ENCODE measurements around the gene SNRPD2. TPM values are rescaled to one million over a fixed set of nuclear protein-coding genes. Genes with fewer than 3 reads are reported as not detected.
"Not testable (repeated sequence)": the region's sequence is repeated elsewhere in the genome, so short reads cannot be mapped to it uniquely, and the experiment has no call there.

SNRPD2 gene
- total RNA-seq, 1 experiment from 2014 or later = 631 TPM

DNA sequence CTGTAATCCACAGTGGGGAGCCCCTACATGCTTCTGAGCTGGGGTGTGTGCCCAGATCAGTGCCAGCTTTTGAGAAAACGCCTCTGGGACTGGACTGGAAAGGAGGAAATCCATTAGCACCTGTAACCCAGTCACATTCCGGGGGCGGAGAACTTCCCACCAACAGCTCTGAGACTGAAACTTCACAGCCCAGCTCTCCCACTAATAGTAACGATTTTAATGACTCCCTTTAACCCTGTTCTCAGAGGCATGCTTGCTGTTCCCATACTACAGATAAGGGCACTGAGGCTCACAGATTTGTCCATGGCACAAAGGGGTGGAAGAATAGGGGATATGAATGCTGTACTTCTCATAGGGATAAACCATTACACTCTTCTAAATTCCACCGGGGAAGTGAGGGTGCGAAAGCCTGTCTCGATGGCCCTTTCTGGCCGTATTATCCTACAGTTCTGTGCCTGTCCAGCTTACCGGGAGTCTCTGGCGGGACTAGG is 38.1 kb upstream of the SNRPD2 start:
- peak; percentile 7; the same call in 1 of the 2 replicates for ATAC-seq
- no peaks in the 10 kb centered on the region for H3F3A ChIP-seq (ENCODE audit: low read length, unreplicated experiment)
- H3K27ac ChIP-seq (ENCODE audit: low read length) = no peak overlapping the region
- no peaks in the 10 kb centered on the region for H3K27me3 ChIP-seq (ENCODE audit: low read length)
- peak overlapping the region; percentile 41; the same call in 1 of the 2 replicates for H2AFZ ChIP-seq (ENCODE audit: low read length)
- TSS peak; percentile 43 for BruUV-seq (replicated peaks)
- no peaks in the 10 kb centered on the region for H3K9me2 ChIP-seq (replicated peaks; ENCODE audit: low read length)
- peak overlapping the region; percentile 83 for H3K4me2 ChIP-seq (ENCODE audit: low read length)
- intact Hi-C loops (cut with micrococcal nuclease) = no loop called here
- no peaks in the 10 kb centered on the region for H4K20me1 ChIP-seq (ENCODE audit: low read length)
- peak overlapping the region; percentile 86 for H3K4me3 ChIP-seq (ENCODE audit: low read length)
- no peaks in the 10 kb centered on the region for H3K4me1 ChIP-seq (ENCODE audit: insufficient read depth, low read length)
- ChIA-PET POLR2A (ENCODE audit: unreplicated experiment) (no interaction called here), CTCF (no interaction called here)
- DNase-seq = no peak
- H3K9me3 ChIP-seq (ENCODE audit: low read length) = no peaks in the 10 kb centered on the region
- H3K9ac ChIP-seq (ENCODE audit: low read length) = peak overlapping the region; percentile 87
- TF ChIP-seq EZH2phosphoT487 (IDR thresholded peaks at IDR 0.05; ENCODE audit: borderline replicate concordance, low read length) (no peak), EZH2 (IDR thresholded peaks at IDR 0.05; ENCODE audit: low read length, unreplicated experiment) (no peak)
- TF ChIP-seq, protein P1, sequence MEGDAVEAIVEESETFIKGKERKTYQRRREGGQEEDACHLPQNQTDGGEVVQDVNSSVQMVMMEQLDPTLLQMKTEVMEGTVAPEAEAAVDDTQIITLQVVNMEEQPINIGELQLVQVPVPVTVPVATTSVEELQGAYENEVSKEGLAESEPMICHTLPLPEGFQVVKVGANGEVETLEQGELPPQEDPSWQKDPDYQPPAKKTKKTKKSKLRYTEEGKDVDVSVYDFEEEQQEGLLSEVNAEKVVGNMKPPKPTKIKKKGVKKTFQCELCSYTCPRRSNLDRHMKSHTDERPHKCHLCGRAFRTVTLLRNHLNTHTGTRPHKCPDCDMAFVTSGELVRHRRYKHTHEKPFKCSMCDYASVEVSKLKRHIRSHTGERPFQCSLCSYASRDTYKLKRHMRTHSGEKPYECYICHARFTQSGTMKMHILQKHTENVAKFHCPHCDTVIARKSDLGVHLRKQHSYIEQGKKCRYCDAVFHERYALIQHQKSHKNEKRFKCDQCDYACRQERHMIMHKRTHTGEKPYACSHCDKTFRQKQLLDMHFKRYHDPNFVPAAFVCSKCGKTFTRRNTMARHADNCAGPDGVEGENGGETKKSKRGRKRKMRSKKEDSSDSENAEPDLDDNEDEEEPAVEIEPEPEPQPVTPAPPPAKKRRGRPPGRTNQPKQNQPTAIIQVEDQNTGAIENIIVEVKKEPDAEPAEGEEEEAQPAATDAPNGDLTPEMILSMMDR (conservative IDR thresholded peaks at IDR 0.05; ENCODE audit: low read depth, low read length) = no peak
- peaks cover 59% of the 10 kb centered on the region for H3K79me2 ChIP-seq (ENCODE audit: low read length)
- no peaks in the 10 kb centered on the region for H3K36me3 ChIP-seq (ENCODE audit: low read depth, low read length)

DNA sequence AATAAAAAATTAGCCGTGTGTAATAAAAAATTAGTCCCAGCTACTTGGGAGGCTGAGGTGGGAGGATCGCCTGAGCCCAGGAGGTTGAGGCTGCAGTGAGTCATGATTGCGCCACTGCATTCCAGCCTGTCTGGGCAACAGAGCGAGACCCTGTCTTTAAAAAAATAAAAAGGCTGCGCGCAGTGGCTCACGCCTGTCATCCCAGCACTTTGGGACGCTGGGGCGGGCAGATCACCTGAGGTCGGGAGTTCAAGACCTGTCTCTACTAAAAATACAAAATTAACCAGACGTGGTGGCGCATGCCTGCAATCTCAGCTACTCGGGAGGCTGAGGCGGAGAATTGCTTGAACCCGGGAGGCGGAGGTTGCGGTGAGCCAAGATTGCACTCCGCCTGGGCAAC is 36.9 kb upstream of the SNRPD2 start:
- H3K9me2 ChIP-seq (replicated peaks; ENCODE audit: low read length); H3K9me3 ChIP-seq (ENCODE audit: low read length); H3K9ac ChIP-seq (ENCODE audit: low read length); H4K20me1 ChIP-seq (ENCODE audit: low read length); BruUV-seq (replicated peaks); POLR2A ChIA-PET (ENCODE audit: unreplicated experiment); intact Hi-C loops (cut with micrococcal nuclease); ATAC-seq; H3K4me1 ChIP-seq (ENCODE audit: insufficient read depth, low read length); H3K27ac ChIP-seq (ENCODE audit: low read length); H3K27me3 ChIP-seq (ENCODE audit: low read length); DNase-seq; CTCF ChIA-PET; H3F3A ChIP-seq (ENCODE audit: low read length, unreplicated experiment); H3K36me3 ChIP-seq (ENCODE audit: low read depth, low read length); H2AFZ ChIP-seq (ENCODE audit: low read length); H3K4me2 ChIP-seq (ENCODE audit: low read length); H3K4me3 ChIP-seq (ENCODE audit: low read length): not testable (repeated sequence)
- H3K79me2 ChIP-seq (ENCODE audit: low read length) = peaks cover 67% of the 10 kb centered on the region

DNA sequence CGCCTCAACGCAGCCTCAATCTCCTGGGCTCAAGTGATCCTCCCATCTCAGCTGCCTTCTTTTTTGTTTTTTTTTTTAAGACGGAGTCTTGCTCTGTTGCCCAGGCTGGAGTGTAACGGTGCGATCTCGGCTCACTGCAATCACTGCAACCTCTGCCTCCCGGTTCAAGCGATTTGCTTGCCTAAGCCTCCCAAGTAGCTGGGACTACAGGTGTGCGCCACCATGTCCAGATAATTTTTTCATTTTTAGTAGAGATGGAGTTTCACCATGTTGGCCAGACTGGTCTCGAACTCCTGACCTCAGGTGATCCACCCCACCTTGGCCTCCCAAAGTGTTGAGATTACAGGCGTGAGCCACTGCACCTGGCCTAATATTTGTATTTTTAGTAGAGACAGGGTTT is 28.3 kb upstream of the SNRPD2 start:
- DNase-seq; H4K20me1 ChIP-seq (ENCODE audit: low read length); H3K4me2 ChIP-seq (ENCODE audit: low read length); H3K9ac ChIP-seq (ENCODE audit: low read length); H3F3A ChIP-seq (ENCODE audit: low read length, unreplicated experiment); BruUV-seq (replicated peaks); H3K27me3 ChIP-seq (ENCODE audit: low read length); ATAC-seq; H2AFZ ChIP-seq (ENCODE audit: low read length); H3K4me3 ChIP-seq (ENCODE audit: low read length); intact Hi-C loops (cut with micrococcal nuclease); H3K9me2 ChIP-seq (replicated peaks; ENCODE audit: low read length); H3K36me3 ChIP-seq (ENCODE audit: low read depth, low read length); H3K9me3 ChIP-seq (ENCODE audit: low read length); H3K27ac ChIP-seq (ENCODE audit: low read length): not testable (repeated sequence)
- CTCF ChIA-PET = interaction anchor here (0.6 kb wide), 1 partner anchor 50 kb away, joined by 3 read pairs; no protein-coding TSS in a partner anchor
- POLR2A ChIA-PET (ENCODE audit: unreplicated experiment) = interaction anchor here (0.6 kb wide), 1 partner anchor 118 kb away, joined by 4 read pairs; no protein-coding TSS in a partner anchor
- Histone ChIP-seq H3K79me2 (ENCODE audit: low read length) (peaks cover 37% of the 10 kb centered on the region), H3K4me1 (ENCODE audit: insufficient read depth, low read length) (peaks cover 28% of the 10 kb centered on the region)

All from PC-3 (cell line).